AG09319 (cell line): ENCODE results near the gene GRID2IP.

Source experiments
- DNase-seq: peaks from one replicate; pipeline ENCODE4 v3.0.0-alpha.2; 2010; ENCODE audit warnings: low read depth; ENCODE audit errors: extremely low read depth
- TF ChIP-seq, protein P1 (sequence below): IDR thresholded peaks from 2 replicates; pipeline ENCODE4 v1.5.1; 2011; ENCODE audit warnings: low read depth, mild to moderate bottlenecking, inconsistent platforms, low read length, moderate library complexity

The GRID2IP gene

DNA sequence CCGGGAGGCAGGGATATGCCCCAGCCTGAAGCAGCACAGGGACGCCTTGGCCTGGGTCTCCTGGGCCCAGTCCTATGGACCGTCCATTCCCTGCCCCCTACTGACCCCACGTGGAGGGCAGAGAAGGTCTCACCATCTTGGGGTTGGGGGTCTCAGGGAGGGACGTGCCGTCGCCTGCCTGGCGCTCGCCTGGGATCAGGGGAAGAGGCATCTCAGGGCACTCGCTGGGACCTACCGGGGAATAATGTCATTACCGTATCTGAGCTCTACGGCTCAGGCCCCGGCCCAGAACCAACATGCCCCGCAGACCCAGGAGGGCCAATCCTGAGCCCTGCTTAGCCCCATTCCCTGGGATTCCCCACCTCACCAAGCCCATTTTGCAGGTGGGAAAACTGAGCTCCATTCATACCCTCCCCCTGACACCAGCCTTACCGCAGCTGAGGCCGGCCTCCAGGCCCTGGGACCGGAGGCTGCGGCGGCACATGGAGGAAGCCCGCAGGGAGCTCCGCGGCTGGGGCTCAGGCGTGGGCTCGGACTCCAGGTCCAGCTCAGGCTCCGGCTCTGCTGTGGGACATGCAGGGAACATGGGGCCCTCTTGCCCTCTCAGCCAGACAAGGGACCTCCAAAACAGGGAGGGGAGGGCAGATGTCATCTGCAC is 40.7 kb downstream of the GRID2IP start:
- TF ChIP-seq, protein P1, sequence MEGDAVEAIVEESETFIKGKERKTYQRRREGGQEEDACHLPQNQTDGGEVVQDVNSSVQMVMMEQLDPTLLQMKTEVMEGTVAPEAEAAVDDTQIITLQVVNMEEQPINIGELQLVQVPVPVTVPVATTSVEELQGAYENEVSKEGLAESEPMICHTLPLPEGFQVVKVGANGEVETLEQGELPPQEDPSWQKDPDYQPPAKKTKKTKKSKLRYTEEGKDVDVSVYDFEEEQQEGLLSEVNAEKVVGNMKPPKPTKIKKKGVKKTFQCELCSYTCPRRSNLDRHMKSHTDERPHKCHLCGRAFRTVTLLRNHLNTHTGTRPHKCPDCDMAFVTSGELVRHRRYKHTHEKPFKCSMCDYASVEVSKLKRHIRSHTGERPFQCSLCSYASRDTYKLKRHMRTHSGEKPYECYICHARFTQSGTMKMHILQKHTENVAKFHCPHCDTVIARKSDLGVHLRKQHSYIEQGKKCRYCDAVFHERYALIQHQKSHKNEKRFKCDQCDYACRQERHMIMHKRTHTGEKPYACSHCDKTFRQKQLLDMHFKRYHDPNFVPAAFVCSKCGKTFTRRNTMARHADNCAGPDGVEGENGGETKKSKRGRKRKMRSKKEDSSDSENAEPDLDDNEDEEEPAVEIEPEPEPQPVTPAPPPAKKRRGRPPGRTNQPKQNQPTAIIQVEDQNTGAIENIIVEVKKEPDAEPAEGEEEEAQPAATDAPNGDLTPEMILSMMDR = no peak

DNA sequence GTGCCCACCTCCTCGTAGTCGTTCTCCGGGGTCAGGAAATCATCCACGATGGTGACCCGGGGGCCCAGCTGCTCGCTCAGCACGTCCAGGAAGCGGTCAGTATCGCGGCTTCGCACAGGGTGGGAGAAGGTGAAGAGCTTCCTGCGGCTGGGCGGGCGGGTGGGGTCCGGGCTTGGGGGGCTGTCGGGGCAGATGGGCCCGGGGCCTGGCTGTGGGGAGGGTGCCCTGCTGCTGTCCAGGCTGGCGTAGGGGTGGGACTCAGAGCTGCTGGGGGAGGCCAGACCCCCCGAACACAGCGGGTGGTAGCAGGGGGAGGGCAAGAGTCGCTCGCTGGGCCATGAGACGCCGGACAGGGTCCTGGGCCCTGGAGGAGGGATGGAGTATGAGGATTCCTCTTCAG is 42.3 kb downstream of the GRID2IP start:
- TF ChIP-seq, protein P1 = no peak

More for the DNA sequence above, 40.7 kb downstream of the GRID2IP start:
- no peak for DNase-seq

DNA sequence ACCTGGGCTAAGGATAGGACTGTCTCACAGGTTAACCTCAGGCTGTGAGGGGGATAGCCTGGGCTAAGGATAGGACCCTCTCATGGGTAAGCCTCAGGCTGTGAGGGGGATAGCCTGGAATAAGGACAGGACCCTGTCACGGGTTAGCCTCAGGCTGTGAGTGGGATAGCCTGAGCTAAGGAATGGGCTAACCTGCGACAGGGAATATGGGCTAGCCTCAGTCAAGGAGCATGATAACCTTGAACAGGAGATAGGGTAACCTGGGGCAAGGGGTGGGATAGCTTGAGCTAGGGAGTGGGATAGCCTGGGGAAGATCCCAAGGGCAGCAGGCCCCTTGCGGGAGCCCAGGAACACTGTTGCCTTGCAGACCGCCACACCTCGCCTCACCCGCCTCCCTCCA is 42.7 kb downstream of the GRID2IP start:
- DNase-seq = no peak
- TF ChIP-seq, protein P1 = no peak

More for the DNA sequence above, 42.3 kb downstream of the GRID2IP start:
- DNase-seq = no peak

DNA sequence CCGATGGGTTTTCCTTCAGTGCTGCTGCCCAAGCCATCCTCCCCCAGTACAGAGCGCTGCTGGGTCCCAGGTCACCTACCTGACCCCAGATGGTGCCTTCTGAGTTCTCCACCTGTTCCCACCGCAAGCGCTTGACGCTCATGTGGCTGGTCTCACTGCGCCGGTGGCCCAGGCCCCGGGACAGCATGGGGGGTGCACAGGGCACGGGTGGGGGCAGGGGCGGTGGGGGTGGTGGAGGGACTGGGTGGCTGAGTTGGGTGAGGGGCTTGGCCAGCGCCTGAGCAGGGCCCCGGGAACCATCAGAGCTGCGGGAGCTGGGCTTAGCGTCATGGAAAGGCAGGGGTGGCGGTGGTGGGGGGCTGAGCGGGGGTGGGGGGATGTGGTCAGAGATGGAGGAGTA is 43.4 kb downstream of the GRID2IP start:
- TF ChIP-seq, protein P1 = no peak
- DNase-seq = no peak

DNA sequence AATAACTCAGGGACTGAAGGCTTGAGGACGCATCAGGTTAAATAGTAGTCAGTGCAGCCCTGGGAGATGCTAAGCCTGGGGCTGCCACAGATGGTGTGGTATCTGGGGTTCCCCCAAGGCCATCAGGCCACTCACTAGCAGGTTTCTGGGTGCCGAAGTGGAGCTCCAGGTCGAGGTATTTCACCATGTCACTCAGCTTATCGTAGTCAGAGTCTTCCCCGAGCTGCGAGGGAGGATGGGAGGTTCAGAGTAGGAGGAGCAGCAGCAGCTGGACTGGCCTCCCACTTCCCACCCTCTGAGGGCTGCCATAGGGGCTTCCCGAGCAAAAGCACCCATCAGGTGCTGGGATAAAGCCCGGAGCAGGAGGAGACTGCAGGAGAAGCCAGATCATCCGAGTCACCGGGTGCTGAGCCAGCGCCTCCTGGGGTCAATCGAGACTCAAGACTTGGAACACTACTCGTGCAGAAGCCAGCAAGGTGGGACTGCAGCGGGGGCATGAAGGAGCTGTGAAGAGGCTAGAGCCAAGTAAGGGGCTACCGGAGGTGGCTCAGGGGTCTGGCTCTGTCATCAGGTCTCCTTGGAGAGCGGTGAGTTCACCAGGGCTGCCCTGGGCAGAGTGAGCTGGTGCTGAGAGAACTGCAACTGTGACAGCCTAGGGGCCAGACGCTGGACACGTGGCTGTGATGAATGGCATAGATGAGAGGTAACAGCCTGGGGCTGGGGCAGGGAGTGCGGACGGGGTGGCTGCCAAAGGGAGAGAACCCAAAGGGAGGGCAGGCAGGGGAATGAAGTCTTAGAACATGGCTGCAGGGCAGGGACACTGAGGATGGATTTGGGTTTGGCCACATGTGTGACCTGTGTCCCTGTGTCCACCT is 45.3 kb downstream of the GRID2IP start:
- TF ChIP-seq, protein P1 = no peak
- DNase-seq = no peak

DNA sequence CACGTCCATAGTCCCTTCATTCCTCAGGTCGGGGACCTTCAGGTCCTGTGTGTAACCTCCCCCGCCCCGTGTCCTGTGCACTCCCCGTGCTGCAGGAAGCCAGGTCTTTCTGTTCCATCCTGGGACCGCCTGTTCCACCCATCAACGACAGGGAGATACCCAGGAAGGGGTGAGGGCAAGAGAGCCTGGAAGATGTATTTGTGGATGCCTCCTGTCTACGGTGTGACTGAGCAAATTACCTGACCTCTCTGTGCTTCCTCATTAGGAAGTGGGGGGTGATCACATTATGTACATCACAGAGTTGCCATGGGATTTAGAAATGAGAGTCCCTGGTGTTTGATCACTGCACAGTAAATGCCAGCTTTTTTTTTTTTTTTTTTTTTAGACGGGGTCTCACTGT is 46.3 kb downstream of the GRID2IP start:
- no peak for DNase-seq

More for the DNA sequence above, 46.3 kb downstream of the GRID2IP start:
- TF ChIP-seq, protein P1 = no peak
